Measurements from ENCODE around the gene PCNT.
"Not testable (repeated sequence)": the region's sequence is repeated elsewhere in the genome, so short reads cannot be mapped to it uniquely, and the experiment has no call there.

Gene PCNT

GRCh38 chr21:46458315-46459023, 134.5 kb downstream of the PCNT start, which contains the start of gene DIP2A:
Gene DIP2A (plus strand): TSS chr21:46458891. CDS start chr21:46459132, 241 bp downstream.
- DNase-seq: peak; percentile 95

GRCh38 chr21:46459024-46459355, 135.0 kb downstream of the PCNT start:
- DNase-seq: no peak

- DNase-seq: peak; percentile 19
Measured at GRCh38 chr21:46459356-46460112, 135.6 kb downstream of the PCNT start.

- DNase-seq: no peak
Measured at GRCh38 chr21:46461909-46462308, 138.0 kb downstream of the PCNT start.

- DNase-seq: not testable (repeated sequence)
Measured at GRCh38 chr21:46465153-46465552, 141.2 kb downstream of the PCNT start.

GRCh38 chr21:46465651-46466050, 141.7 kb downstream of the PCNT start:
- no peak for DNase-seq

- no peak for DNase-seq
Measured at GRCh38 chr21:46468108-46468774, 144.3 kb downstream of the PCNT start.

GRCh38 chr21:46469275-46469674, 145.3 kb downstream of the PCNT start:
- no peak for DNase-seq

GRCh38 chr21:46471514-46471913, 147.6 kb downstream of the PCNT start:
- DNase-seq: no peak

- DNase-seq: peak; percentile 4
Measured at GRCh38 chr21:46472246-46472645, 148.3 kb downstream of the PCNT start.

GRCh38 chr21:46474382-46474781, 150.4 kb downstream of the PCNT start:
- DNase-seq: no peak

- DNase-seq: no peak
Measured at GRCh38 chr21:46475296-46475695, 151.3 kb downstream of the PCNT start.

GRCh38 chr21:46477765-46478164, 153.8 kb downstream of the PCNT start:
- DNase-seq: no peak

- no peak for DNase-seq
Measured at GRCh38 chr21:46478910-46479309, 155.0 kb downstream of the PCNT start.

- DNase-seq: no peak
Measured at GRCh38 chr21:46480466-46480865, 156.5 kb downstream of the PCNT start.

GRCh38 chr21:46482225-46482845, 158.4 kb downstream of the PCNT start:
- DNase-seq: peak; percentile 36

- no peak for DNase-seq
Measured at GRCh38 chr21:46482846-46483231, 158.9 kb downstream of the PCNT start.

- DNase-seq: no peak
Measured at GRCh38 chr21:46483300-46484295, 159.6 kb downstream of the PCNT start.

GRCh38 chr21:46486481-46487126, 162.6 kb downstream of the PCNT start:
- no peak for DNase-seq

GRCh38 chr21:46489162-46489663, 165.3 kb downstream of the PCNT start:
- no peak for DNase-seq

GRCh38 chr21:46489800-46490199, 165.8 kb downstream of the PCNT start:
- no peak for DNase-seq

All from NCI-H69 (cell line).